ENCODE results near the gene SMYD1.

DNA sequence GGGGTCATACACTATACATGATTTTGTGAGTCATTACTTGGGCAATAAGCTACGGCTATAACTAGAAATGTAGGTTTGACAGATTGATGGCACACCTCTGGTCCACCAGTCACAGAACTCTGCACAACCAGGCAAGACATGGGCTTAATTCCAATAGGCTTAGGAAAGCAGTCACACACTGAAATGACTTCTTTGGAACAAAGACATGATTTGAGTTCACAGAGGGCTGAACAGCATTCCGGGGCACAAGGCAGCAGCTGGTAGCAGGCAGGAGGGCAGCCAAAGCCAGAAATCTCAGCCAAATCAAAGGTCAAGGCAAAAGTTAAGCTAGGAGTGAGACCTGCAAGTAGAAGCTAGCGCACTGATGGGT lies 32.8 kb downstream of the SMYD1 start:
- TF ChIP-seq CBX3 (IDR thresholded peaks at IDR 0.05; ENCODE audit: low read depth) (no peak), RAD21 (IDR thresholded peaks at IDR 0.05; ENCODE audit: low read depth) (no peak), FOSL1 (IDR thresholded peaks at IDR 0.05; ENCODE audit: low read depth) (no peak), POLR2AphosphoS5 (IDR thresholded peaks at IDR 0.05; ENCODE audit: low read depth, low read length) (no peak), EGR1 (IDR thresholded peaks at IDR 0.05; ENCODE audit: low read depth) (no peak), JUND (IDR thresholded peaks at IDR 0.05) (no peak), EZH2phosphoT487 (IDR thresholded peaks at IDR 0.05; ENCODE audit: borderline replicate concordance) (no peak), ZNF274 (IDR thresholded peaks at IDR 0.05; ENCODE audit: low read depth, low read length) (no peak), EZH2 (IDR thresholded peaks at IDR 0.05) (no peak), POLR2A (IDR thresholded peaks at IDR 0.05; ENCODE audit: borderline replicate concordance, extremely low read depth, insufficient read depth, insufficient read length) (no peak)
- TF ChIP-seq, protein P1, sequence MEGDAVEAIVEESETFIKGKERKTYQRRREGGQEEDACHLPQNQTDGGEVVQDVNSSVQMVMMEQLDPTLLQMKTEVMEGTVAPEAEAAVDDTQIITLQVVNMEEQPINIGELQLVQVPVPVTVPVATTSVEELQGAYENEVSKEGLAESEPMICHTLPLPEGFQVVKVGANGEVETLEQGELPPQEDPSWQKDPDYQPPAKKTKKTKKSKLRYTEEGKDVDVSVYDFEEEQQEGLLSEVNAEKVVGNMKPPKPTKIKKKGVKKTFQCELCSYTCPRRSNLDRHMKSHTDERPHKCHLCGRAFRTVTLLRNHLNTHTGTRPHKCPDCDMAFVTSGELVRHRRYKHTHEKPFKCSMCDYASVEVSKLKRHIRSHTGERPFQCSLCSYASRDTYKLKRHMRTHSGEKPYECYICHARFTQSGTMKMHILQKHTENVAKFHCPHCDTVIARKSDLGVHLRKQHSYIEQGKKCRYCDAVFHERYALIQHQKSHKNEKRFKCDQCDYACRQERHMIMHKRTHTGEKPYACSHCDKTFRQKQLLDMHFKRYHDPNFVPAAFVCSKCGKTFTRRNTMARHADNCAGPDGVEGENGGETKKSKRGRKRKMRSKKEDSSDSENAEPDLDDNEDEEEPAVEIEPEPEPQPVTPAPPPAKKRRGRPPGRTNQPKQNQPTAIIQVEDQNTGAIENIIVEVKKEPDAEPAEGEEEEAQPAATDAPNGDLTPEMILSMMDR (IDR thresholded peaks at IDR 0.05 in 2 of 3, conservative IDR thresholded peaks at IDR 0.05 in 1 of 3; ENCODE audit: borderline replicate concordance in 1 of 3, insufficient read depth in 1 of 3, low read depth in 2 of 3, low read length in 2 of 3) = no peak
- TF ChIP-seq, protein P2, sequence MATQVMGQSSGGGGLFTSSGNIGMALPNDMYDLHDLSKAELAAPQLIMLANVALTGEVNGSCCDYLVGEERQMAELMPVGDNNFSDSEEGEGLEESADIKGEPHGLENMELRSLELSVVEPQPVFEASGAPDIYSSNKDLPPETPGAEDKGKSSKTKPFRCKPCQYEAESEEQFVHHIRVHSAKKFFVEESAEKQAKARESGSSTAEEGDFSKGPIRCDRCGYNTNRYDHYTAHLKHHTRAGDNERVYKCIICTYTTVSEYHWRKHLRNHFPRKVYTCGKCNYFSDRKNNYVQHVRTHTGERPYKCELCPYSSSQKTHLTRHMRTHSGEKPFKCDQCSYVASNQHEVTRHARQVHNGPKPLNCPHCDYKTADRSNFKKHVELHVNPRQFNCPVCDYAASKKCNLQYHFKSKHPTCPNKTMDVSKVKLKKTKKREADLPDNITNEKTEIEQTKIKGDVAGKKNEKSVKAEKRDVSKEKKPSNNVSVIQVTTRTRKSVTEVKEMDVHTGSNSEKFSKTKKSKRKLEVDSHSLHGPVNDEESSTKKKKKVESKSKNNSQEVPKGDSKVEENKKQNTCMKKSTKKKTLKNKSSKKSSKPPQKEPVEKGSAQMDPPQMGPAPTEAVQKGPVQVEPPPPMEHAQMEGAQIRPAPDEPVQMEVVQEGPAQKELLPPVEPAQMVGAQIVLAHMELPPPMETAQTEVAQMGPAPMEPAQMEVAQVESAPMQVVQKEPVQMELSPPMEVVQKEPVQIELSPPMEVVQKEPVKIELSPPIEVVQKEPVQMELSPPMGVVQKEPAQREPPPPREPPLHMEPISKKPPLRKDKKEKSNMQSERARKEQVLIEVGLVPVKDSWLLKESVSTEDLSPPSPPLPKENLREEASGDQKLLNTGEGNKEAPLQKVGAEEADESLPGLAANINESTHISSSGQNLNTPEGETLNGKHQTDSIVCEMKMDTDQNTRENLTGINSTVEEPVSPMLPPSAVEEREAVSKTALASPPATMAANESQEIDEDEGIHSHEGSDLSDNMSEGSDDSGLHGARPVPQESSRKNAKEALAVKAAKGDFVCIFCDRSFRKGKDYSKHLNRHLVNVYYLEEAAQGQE (IDR thresholded peaks at IDR 0.05; ENCODE audit: low read depth) = no peak
- TF ChIP-seq, protein P3, sequence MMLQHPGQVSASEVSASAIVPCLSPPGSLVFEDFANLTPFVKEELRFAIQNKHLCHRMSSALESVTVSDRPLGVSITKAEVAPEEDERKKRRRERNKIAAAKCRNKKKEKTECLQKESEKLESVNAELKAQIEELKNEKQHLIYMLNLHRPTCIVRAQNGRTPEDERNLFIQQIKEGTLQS (IDR thresholded peaks at IDR 0.05) = no peak

Data from HCT116 (cell line).